ENCODE measurements around the gene FA2H.
"Not testable (repeated sequence)": the region's sequence is repeated elsewhere in the genome, so short reads cannot be mapped to it uniquely, and the experiment has no call there.

Gene FA2H

GRCh38 chr16:74743045-74743667 is 31.5 kb downstream of the FA2H start:
- no peak for DNase-seq

GRCh38 chr16:74742051-74742481 is 32.6 kb downstream of the FA2H start:
- no peak for DNase-seq

DNA sequence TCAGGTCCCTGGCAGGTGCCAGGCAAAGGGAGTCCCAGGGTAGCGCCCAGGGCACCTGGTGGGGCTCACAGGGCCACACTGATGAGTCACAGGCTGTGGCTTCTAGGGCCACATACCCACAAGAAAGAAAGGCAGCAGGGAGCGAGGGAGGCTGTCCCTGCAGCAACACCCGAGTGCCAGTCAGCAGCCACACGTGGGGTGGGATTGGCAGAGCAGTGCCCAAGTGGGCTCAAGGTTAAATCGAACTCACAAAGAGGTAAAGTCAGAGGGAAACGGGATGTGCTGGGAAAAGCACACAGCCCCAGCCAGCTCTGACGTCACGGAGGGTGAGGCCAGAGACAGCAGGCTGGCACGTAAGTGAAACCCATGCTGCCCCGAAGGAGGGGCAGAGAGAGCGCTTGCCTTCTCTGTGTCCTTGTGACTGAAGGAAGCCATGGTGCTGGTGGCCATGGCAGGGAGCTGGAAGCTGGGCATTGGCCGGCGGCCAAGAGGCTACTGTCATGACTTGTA is 33.8 kb downstream of the FA2H start:
- DNase-seq, result no peak

GRCh38 chr16:74739275-74739674 is 35.3 kb downstream of the FA2H start:
- DNase-seq, result no peak

DNA sequence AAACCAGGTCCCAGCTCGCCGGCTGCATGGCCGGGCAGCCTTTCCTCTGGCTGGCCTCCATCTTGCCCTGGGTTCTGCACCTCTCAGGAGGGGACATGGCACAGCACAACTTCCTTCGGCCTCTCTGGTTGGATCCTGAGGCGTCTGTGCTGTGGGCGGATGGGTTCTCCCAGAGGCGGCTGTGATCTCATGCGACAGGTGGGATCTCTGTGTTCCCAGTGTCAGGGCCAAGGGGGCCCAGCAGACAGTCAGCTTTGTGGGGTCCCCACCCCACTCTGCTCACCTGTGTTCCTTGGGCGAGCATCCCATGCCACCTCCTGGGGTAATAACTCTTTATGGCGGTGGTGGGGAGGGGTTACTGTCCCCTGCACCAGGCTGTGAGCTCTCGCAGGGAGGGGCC is 35.8 kb downstream of the FA2H start:
- no peak for DNase-seq

- DNase-seq, result no peak
These were observed 36.5 kb downstream of the FA2H start for GRCh38 chr16:74738113-74738541.

GRCh38 chr16:74737521-74737920 is 37.1 kb downstream of the FA2H start:
- no peak for DNase-seq

GRCh38 chr16:74736531-74737157 is 38.0 kb downstream of the FA2H start:
- DNase-seq, result no peak

DNA sequence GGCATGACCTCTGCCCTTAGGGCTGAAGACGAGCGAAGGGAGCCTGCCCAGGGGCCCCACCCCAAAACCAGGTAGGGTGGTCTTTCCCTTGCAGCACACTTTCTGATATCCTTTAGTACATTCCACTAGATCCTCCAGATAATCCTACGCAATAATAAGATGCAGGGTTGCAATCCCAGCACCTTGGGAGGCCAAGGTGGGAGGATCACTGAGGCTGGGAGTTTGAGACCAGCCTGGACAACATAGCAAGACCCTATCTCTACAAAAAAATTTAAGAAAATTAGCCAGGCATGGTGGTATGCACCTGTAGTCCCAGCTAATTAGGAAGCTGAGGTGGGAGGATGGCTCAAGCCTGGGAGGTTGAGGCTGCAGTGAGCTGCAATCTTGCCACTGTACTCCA is 39.1 kb downstream of the FA2H start:
- no peak for DNase-seq

DNA sequence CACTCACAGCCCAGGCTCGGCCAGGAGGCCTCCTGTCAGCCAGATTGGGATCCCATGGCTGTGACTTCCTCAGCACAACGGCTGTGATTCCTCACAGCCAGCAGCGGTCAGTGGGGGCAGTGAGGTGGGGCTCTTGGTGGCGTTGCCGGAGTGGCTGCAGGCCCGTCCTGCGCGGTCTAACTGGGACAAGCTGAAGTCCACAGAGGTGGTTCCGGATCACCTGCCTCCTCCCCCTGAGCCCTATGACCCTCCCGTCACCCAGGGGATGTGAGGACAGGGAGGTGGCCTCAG is 39.5 kb downstream of the FA2H start:
- no peak for DNase-seq

GRCh38 chr16:74734361-74735161 is 40.1 kb downstream of the FA2H start:
- DNase-seq, result no peak

DNA sequence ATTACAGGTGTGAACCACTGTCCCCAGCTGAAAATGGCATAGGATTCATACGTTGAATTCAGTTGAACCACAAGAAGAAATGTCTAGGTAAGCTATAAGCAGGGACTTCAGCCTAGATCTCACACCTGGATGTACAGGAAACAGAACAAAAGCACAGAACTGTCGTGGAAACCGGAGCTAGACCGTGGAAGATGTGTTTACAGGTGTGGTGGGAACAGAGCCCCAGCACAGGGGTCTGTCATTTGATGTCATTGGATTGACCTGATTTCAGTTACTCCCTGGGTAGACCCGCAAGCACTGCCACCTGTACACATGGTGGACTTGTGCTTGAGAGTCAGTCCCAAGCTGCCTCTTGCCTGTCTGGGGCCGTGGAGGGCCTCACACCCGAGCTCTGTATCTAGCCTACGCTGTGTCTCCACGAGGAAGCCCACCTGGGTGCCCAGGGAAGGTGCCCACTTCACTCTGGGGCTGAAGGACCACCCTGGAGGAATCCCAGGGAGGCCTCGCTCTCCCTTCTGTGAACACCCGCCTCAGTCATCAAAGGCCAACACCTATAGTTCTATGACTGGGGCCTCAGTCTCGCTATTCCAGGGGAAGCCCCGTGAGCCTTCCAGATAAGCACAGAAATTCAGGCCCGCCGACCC is 41.8 kb downstream of the FA2H start:
- DNase-seq, result no peak

GRCh38 chr16:74731853-74732477 is 42.7 kb downstream of the FA2H start:
- DNase-seq, result no peak

DNA sequence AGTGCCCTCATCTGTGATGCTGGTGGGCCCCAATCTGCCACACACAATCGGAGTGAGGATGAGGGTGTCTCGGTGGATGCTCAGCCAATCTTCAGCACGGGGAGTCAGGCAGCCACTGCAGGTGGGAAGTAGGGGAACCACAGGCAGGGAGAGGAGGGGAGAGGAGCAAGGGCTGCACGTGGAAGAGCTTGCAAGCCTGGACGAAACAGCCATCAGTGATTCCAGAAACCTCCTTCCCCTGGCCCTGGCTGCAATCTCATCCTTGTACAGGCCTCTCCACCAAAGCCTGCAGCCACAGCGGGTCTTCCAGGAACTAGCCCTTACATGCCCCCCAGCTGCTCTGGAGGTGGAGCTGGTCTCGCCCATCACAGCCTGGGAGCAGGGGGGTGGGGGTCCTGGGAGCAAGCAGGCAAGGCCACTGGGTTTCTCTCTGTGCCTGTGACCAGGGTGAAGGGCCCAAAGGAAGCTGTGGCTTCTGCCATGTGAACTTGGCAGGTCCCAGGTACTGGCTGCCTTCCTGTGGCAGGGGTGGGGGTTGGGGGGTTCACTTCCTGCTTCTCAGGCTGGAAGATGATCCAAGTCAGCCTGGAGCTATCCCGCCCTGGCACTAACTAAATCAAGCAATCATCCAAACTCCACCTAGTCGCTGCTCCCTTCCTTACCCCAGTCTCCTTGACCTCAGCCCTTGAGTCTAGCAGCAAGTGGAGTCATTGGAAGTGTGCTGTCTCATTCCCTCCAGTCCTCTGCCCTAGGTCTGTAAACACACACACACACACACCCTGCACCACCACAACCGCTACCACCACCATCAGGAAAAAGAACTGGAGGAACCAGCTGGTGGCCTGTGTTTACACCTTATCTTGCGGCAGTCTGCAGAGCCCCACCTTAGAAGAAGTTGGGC is 44.6 kb downstream of the FA2H start:
- no peak for DNase-seq

- no peak for DNase-seq
These were observed 46.7 kb downstream of the FA2H start for GRCh38 chr16:74727903-74728302.

DNA sequence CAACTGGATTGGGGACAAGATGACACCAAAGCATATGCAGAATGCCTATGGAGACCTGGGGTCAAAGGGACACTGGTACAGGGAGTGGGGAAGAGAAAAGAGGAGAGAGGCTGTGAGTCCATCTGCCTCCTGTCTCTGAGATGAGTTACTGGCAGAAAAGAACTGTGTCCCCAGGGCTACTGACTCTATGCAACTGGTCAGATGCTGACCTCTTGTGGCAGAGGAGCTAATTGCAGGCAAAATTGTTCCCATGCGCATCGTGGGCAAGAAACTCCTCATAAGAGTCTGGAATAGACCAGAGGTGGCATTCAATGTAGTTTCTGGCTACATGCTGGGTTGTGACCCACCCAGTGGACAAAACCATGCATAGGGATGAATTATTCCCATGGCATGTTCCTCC is 47.9 kb downstream of the FA2H start:
- DNase-seq, result no peak

- DNase-seq, result no peak
These were observed 48.8 kb downstream of the FA2H start for GRCh38 chr16:74725651-74726455.

GRCh38 chr16:74724820-74725549 is 49.6 kb downstream of the FA2H start:
- DNase-seq, result no peak

DNA sequence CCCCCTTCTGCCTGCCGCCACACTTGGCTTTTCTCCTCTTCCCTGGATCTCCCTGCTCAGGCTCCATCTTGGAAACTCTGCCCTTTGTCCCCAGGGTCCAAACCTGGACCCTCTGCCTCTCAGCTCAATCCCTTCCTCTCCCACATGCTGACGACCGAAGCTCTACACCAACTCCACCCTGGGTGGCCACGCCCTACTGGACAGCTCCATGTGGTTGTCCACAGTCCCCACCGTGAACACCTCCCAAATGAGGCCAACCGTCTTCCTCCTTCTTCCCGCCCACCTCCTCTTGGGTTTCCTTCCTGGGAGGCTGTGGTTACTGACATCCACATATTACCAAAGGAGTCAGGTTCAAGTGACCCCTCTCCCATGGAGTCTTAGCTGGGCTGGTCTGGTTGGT is 51.4 kb downstream of the FA2H start:
- DNase-seq, result no peak

DNA sequence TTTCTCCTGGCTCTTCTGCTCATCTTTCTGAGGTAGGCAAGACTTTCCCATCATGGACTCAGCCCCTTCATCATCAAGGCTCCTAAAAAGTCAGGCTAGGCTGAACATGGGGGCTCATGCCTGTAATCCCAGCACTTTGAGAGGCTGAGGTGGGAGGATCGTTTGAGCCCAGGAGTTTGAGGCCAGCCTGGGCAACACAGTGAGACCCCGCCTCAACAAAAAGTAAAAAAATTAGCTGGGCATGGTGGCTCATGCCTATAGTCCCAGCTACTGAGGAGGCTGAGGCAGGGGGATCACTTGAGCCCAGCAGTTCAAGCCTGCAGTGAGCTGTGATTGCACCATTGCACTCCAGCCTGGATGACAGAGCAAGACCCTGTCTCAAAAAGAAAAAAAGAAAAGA is 52.5 kb downstream of the FA2H start:
- DNase-seq, result not testable (repeated sequence)
